Neural cell (in vitro differentiated cells): ENCODE data around the gene NTRK2.

Source experiments
- EP300 ChIP-seq: fragments of 450-650 bp; conservative IDR thresholded peaks from 2 replicates; pipeline ENCODE4 v1.6.1; 2014; ENCODE audit warnings: antibody characterized with exemption, mild to moderate bottlenecking, moderate library complexity; ENCODE audit not compliant: poor library complexity, severe bottlenecking
- EZH2 ChIP-seq: fragments of 200-600, 300-800 bp; shearing (Covaris generic), sonication (generic); IDR thresholded peaks from 2 replicates; pipeline ENCODE4 v1.6.1; 2014; ENCODE audit warnings: antibody characterized with exemption, low read length, borderline replicate concordance, mild to moderate bottlenecking; ENCODE audit not compliant: insufficient read depth, poor library complexity, severe bottlenecking
- TAF1 ChIP-seq: IDR thresholded peaks from 2 replicates; pipeline ENCODE4 v1.6.1; 2012; ENCODE audit warnings: low read depth
- TF ChIP-seq, protein P1 (sequence below): fragments of 450-650 bp; IDR thresholded peaks from 2 replicates; pipeline ENCODE4 v1.5.1; 2014; ENCODE audit warnings: antibody characterized with exemption, mild to moderate bottlenecking, moderate library complexity; ENCODE audit not compliant: poor library complexity, severe bottlenecking

DNA sequence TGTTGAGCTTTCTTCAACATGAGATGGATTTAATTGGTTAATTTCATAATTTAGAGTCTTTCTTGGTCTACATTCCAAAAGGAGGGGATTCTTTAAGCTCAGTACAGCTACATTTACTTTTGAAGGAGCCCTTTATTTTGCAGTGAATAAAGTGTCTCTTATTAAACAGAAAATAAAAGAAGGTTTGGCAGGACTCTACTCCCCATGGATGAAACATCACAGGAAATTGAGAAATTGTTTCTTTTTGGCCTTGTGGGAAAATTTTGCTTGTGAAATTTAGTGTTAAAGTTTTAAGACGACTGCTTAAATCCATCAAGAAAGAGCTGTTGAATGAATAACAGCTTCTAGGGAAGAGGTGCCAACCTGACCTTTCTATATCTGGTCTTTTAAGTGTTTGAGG is 187.7 kb downstream of the NTRK2 start:
- no peak for TF ChIP-seq EZH2
- TF ChIP-seq, protein P1, sequence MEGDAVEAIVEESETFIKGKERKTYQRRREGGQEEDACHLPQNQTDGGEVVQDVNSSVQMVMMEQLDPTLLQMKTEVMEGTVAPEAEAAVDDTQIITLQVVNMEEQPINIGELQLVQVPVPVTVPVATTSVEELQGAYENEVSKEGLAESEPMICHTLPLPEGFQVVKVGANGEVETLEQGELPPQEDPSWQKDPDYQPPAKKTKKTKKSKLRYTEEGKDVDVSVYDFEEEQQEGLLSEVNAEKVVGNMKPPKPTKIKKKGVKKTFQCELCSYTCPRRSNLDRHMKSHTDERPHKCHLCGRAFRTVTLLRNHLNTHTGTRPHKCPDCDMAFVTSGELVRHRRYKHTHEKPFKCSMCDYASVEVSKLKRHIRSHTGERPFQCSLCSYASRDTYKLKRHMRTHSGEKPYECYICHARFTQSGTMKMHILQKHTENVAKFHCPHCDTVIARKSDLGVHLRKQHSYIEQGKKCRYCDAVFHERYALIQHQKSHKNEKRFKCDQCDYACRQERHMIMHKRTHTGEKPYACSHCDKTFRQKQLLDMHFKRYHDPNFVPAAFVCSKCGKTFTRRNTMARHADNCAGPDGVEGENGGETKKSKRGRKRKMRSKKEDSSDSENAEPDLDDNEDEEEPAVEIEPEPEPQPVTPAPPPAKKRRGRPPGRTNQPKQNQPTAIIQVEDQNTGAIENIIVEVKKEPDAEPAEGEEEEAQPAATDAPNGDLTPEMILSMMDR, result no peak
- no peak for TF ChIP-seq EP300
- TF ChIP-seq TAF1, result no peak
